Common myeloid progenitor, CD34-positive (primary cell): ENCODE results near the gene ANKRD63.
A peak's percentile ranks its signal among the peaks of the same experiment; 100 is the strongest.

ENCODE experiments used
- CTCF ChIA-PET: fragments of 350-600 bp; sonication (Branson Sonifier 250); formaldehyde crosslinking; loops from one replicate; lab custom pipeline; 2021; ENCODE audit warnings: antibody characterized with exemption; lab: Charles Lee
- POLR2A ChIA-PET: fragments of 350-600 bp; sonication (Branson Sonifier 250); formaldehyde crosslinking; loops from one replicate; lab custom pipeline; 2021; ENCODE audit warnings: antibody characterized with exemption; lab: Charles Lee
- DNase-seq, 3 donors: peaks; one replicate each; pipeline versions ENCODE4 v3.0.0 to v3.0.0-alpha.2; 2013
- H3K27ac ChIP-seq, 2 experiments: 1 replicate in 1 of 2; 2 replicates in 1 of 2; pipeline ENCODE4 v1.7.0; 2013; ENCODE audit warnings: inconsistent platforms in 2 of 2, low read length in 2 of 2, mild to moderate bottlenecking in 2 of 2, low read depth in 1 of 2, moderate library complexity in 1 of 2; ENCODE audit not compliant: severe bottlenecking in 2 of 2, insufficient read depth in 1 of 2, poor library complexity in 1 of 2
- H3K27me3 ChIP-seq, 5 experiments: replicated peaks in 2 of 5; 1 replicate in 3 of 5; 2 replicates in 2 of 5; pipeline versions ENCODE4 v1.6.1 to v1.7.0; 2013; ENCODE audit warnings: low read length in 4 of 5, mild to moderate bottlenecking in 2 of 5, moderate library complexity in 2 of 5, inconsistent platforms in 1 of 5; ENCODE audit not compliant: insufficient read depth in 5 of 5, control insufficient read depth in 4 of 5
- H3K36me3 ChIP-seq, 4 experiments: 1 replicate in 2 of 4; 2 replicates in 2 of 4; pipeline versions ENCODE4 v1.6.1 to v1.7.0; 2013; ENCODE audit warnings: low read length in 3 of 4, control low read depth in 1 of 4, mild to moderate bottlenecking in 1 of 4; ENCODE audit not compliant: control insufficient read depth in 4 of 4, insufficient read depth in 4 of 4
- H3K4me1 ChIP-seq, 4 experiments: 1 replicate in 3 of 4; 2 replicates in 1 of 4; pipeline versions ENCODE4 v1.6.1 to v1.7.1; 2013; ENCODE audit warnings: low read length in 3 of 4, mild to moderate bottlenecking in 3 of 4, control low read depth in 1 of 4, inconsistent platforms in 1 of 4, moderate library complexity in 1 of 4; ENCODE audit not compliant: control insufficient read depth in 4 of 4, insufficient read depth in 4 of 4; ENCODE audit errors: control extremely low read depth in 1 of 4
- H3K4me3 ChIP-seq, 7 experiments: 1 replicate in 4 of 7; 2 replicates in 3 of 7; pipeline versions ENCODE4 v1.5.1 to v1.7.0; 2013; ENCODE audit warnings: mild to moderate bottlenecking in 7 of 7, low read length in 6 of 7, moderate library complexity in 6 of 7, inconsistent platforms in 2 of 7, low read depth in 2 of 7, control low read depth in 1 of 7; ENCODE audit not compliant: insufficient read depth in 4 of 7, control insufficient read depth in 1 of 7; ENCODE audit errors: extremely low read depth in 1 of 7
- H3K9me3 ChIP-seq, 5 experiments: 1 replicate in 4 of 5; 2 replicates in 1 of 5; pipeline versions ENCODE4 v1.6.1 to v1.7.1; 2013; ENCODE audit warnings: low read length in 4 of 5, mild to moderate bottlenecking in 2 of 5, inconsistent platforms in 1 of 5, low read depth in 1 of 5, moderate library complexity in 1 of 5; ENCODE audit not compliant: control insufficient read depth in 4 of 5, insufficient read depth in 2 of 5; ENCODE audit errors: control extremely low read depth in 1 of 5
- WGBS: methylation state at CpG from one replicate; pipeline ENCODE4 v1.1.5; 2013; ENCODE audit not compliant: insufficient coverage; 5-methylcytosine and 5-hydroxymethylcytosine counted together

ANKRD63 gene

GRCh38 chr15:40314723-40315276, 31.9 kb upstream of the ANKRD63 start:
- Histone ChIP-seq H3K27me3 (no peaks in the 10 kb centered on the region), H3K36me3 (no peaks in the 10 kb centered on the region), H3K9me3 (no peaks in the 10 kb centered on the region), H3K4me1 (peaks cover 11 to 31% (median 31%) of the 10 kb centered on the region in 4 experiments), H3K4me3 (no peak overlapping the region), H3K27ac (no peak overlapping the region)
- CTCF ChIA-PET, result interaction anchor here (0.6 to 24.3 kb wide), 10 partner anchors 4 to 110 kb away, joined by 3 to 1099 read pairs (median 84); partner anchors contain the start of genes ANKRD63, CCDC9B, INAFM2 and PLCB2
- WGBS, result 20% methylated on average over 1 of the region's 4 CpGs
- POLR2A ChIA-PET, result interaction anchor here (0.6 to 1.0 kb wide), 3 partner anchors 8 to 23 kb away, joined by 3 read pairs; no protein-coding TSS in a partner anchor
- no peak for DNase-seq

- 29% methylated on average over 7 of the region's 10 CpGs for WGBS
- Histone ChIP-seq H3K4me3 (peak overlapping the region in 3 of 7 experiments; percentile 12 to 27 (median 19)), H3K27ac (no peak overlapping the region), H3K9me3 (no peaks in the 10 kb centered on the region), H3K27me3 (no peaks in the 10 kb centered on the region), H3K4me1 (peaks cover 11 to 41% (median 41%) of the 10 kb centered on the region in 4 experiments), H3K36me3 (no peaks in the 10 kb centered on the region)
- CTCF ChIA-PET, result interaction anchor here (0.7 to 24.3 kb wide), 9 partner anchors 6 to 111 kb away, joined by 3 to 1099 read pairs (median 7); partner anchors contain the start of genes ANKRD63, CCDC9B and INAFM2
- peak; percentile 76 to 94 (median 93) for DNase-seq
- POLR2A ChIA-PET, result interaction anchor here (1.0 kb wide), 1 partner anchor 9 kb away, joined by 3 read pairs; no protein-coding TSS in a partner anchor
These were observed 30.9 kb upstream of the ANKRD63 start for GRCh38 chr15:40313531-40314398.

GRCh38 chr15:40312370-40313158, 29.7 kb upstream of the ANKRD63 start:
- CTCF ChIA-PET, result interaction anchor here (0.6 to 24.3 kb wide), 12 partner anchors 7 to 275 kb away, joined by 3 to 1099 read pairs (median 4); partner anchors contain the start of genes ANKRD63, CCDC9B and INAFM2
- peaks cover 11 to 51% (median 49%) of the 10 kb centered on the region in 4 experiments for H3K4me1 ChIP-seq
- no peaks in the 10 kb centered on the region for H3K9me3 ChIP-seq
- H3K27ac ChIP-seq, result no peak overlapping the region
- POLR2A ChIA-PET, result interaction anchor here (0.7 kb wide), 1 partner anchor 74 kb away, joined by 5 read pairs; no protein-coding TSS in a partner anchor
- DNase-seq, result no peak
- 98% methylated on average over 10 of the region's 10 CpGs for WGBS
- no peaks in the 10 kb centered on the region for H3K27me3 ChIP-seq
- no peak overlapping the region for H3K4me3 ChIP-seq
- no peaks in the 10 kb centered on the region for H3K36me3 ChIP-seq

GRCh38 chr15:40310993-40311392, 28.1 kb upstream of the ANKRD63 start:
- ChIA-PET CTCF (interaction anchor here (0.7 to 24.3 kb wide), 9 partner anchors 8 to 94 kb away, joined by 3 to 1099 read pairs (median 35); partner anchors contain the start of genes ANKRD63, CCDC9B and INAFM2), POLR2A (interaction anchor here (2.8 kb wide), 1 partner anchor 28 kb away, joined by 11 read pairs; the partner anchor contains the start of gene ANKRD63)
- Histone ChIP-seq H3K36me3 (no peaks in the 10 kb centered on the region), H3K27me3 (no peaks in the 10 kb centered on the region), H3K27ac (no peak overlapping the region), H3K4me3 (no peak overlapping the region), H3K4me1 (peaks cover 10 to 65% (median 64%) of the 10 kb centered on the region in 4 experiments), H3K9me3 (no peaks in the 10 kb centered on the region)
- no peak for DNase-seq
- WGBS, result 77% methylated on average over 3 of the region's 3 CpGs

GRCh38 chr15:40310001-40310959, 27.4 kb upstream of the ANKRD63 start:
- peaks cover 0 to 3% (median 0%) of the 10 kb centered on the region in 4 experiments for H3K36me3 ChIP-seq

More at GRCh38 chr15:40310001-40310959, 27.4 kb upstream of the ANKRD63 start:
- DNase-seq, result peak; percentile 81 to 86 (median 85)
- POLR2A ChIA-PET, result interaction anchor here (1.0 to 2.8 kb wide), 3 partner anchors 16 to 42 kb away, joined by 3 to 11 read pairs (median 3); partner anchors contain the start of gene ANKRD63
- Histone ChIP-seq H3K9me3 (no peaks in the 10 kb centered on the region), H3K4me3 (no peak overlapping the region), H3K27ac (no peak overlapping the region), H3K4me1 (peaks cover 11 to 71% (median 69%) of the 10 kb centered on the region in 4 experiments), H3K27me3 (no peaks in the 10 kb centered on the region)
- CTCF ChIA-PET, result interaction anchor here (1.1 to 24.3 kb wide), 13 partner anchors 9 to 267 kb away, joined by 3 to 1099 read pairs (median 5); partner anchors contain the start of genes ANKRD63, CCDC9B and INAFM2
- 5% methylated on average over 3 of the region's 4 CpGs for WGBS
